Left cardiac atrium (tissue), 4 donors: Measurements from ENCODE around the gene RAD51B. TPM values are rescaled to one million over a fixed set of nuclear protein-coding genes. Genes with fewer than 3 reads are reported as not detected.
A peak's percentile ranks its signal among the peaks of the same experiment; 100 is the strongest.

Source experiments
- ATAC-seq, 2 donors: fragments of 200-7000 bp; cut with Tn5 transposase; one replicate each; pipeline ENCODE4 v1.9.1; 2020; ENCODE audit warnings: mild to moderate bottlenecking in 2 of 2, moderate library complexity in 2 of 2
- DNase-seq: peaks from one replicate; pipeline ENCODE4 v3.0.0-alpha.2; 2020
- intact Hi-C, 2 donors: fragments of 100-400 bp; cut with DNase I; formaldehyde crosslinking; loops; one replicate each; pipeline versions ENCODE4 v1.14.1 to v1.15.1; 2022 to 2023
- total RNA-seq, 2 donors: library from RNA; stranded (reverse); fragmentation: NEBNext Ultra II Directional; extraction: Animal tissue kit (Norgen Biotek cat#: 25700); gene quantifications; one replicate each; pipeline ENCODE4 v1.2.1, GENCODE V29; 2021
- donor health status: DM: no; HTN: yes; CAD: no.
- donor health status: DM: no; HTN: yes; CAD: no; lungs with severe emphysema.
- donor health status: DM: yes; HTN: yes; CAD: no.
- donor health status: Dilated cardiomyopathy.

Gene RAD51B
- total RNA-seq, 2 donors from 2014 or later: 4.4 to 6.6 TPM

- DNase-seq: no peak
- no peak for ATAC-seq
- intact Hi-C loops: no loop called here
These were observed 325.5 kb downstream of the RAD51B start for GRCh38 chr14:68145036-68145435.

- intact Hi-C loops: no loop called here
- DNase-seq (no peak), ATAC-seq (no peak)
These were observed 326.0 kb downstream of the RAD51B start for GRCh38 chr14:68145539-68145938.

- peak in 1 of 2 donors; percentile 8 for ATAC-seq
- DNase-seq: no peak
- intact Hi-C loops: no loop called here
These were observed 327.2 kb downstream of the RAD51B start for GRCh38 chr14:68146818-68147217.

GRCh38 chr14:68147303-68147702 is 327.7 kb downstream of the RAD51B start:
- ATAC-seq (no peak), DNase-seq (no peak)
- intact Hi-C loops: no loop called here

- DNase-seq: no peak
- intact Hi-C loops: no loop called here
- ATAC-seq: no peak
These were observed 328.7 kb downstream of the RAD51B start for GRCh38 chr14:68148276-68148675.

GRCh38 chr14:68148763-68149162 is 329.2 kb downstream of the RAD51B start:
- ATAC-seq (no peak), DNase-seq (no peak)
- intact Hi-C loops: no loop called here

- no peak for ATAC-seq
- intact Hi-C loops: no loop called here
- no peak for DNase-seq
These were observed 333.7 kb downstream of the RAD51B start for GRCh38 chr14:68153275-68153674.

GRCh38 chr14:68154275-68154674 is 334.7 kb downstream of the RAD51B start:
- no peak for ATAC-seq
- DNase-seq: no peak
- intact Hi-C loops: no loop called here

GRCh38 chr14:68157971-68158371 is 338.4 kb downstream of the RAD51B start:
- no peak for ATAC-seq
- intact Hi-C loops: no loop called here

GRCh38 chr14:68158640-68159039 is 339.1 kb downstream of the RAD51B start:
- ATAC-seq (no peak), DNase-seq (no peak)
- intact Hi-C loops: no loop called here

More at GRCh38 chr14:68157971-68158371, 338.4 kb downstream of the RAD51B start:
- DNase-seq: no peak

GRCh38 chr14:68159701-68160633 is 340.4 kb downstream of the RAD51B start:
- DNase-seq (no peak), ATAC-seq (no peak)
- intact Hi-C loops: no loop called here

GRCh38 chr14:68160779-68161546 is 341.4 kb downstream of the RAD51B start:
- no peak for ATAC-seq
- DNase-seq: no peak
- intact Hi-C loops: no loop called here

GRCh38 chr14:68162887-68163286 is 343.3 kb downstream of the RAD51B start:
- intact Hi-C loops: no loop called here
- ATAC-seq (no peak), DNase-seq (no peak)

GRCh38 chr14:68164711-68165113 is 345.1 kb downstream of the RAD51B start:
- intact Hi-C loops: no loop called here
- ATAC-seq (no peak), DNase-seq (no peak)

GRCh38 chr14:68165274-68165843 is 345.8 kb downstream of the RAD51B start:
- no peak for ATAC-seq
- no peak for DNase-seq
- intact Hi-C loops: no loop called here

GRCh38 chr14:68166731-68167382 is 347.3 kb downstream of the RAD51B start:
- DNase-seq (no peak), ATAC-seq (no peak)
- intact Hi-C loops: no loop called here

GRCh38 chr14:68167383-68168087 is 348.0 kb downstream of the RAD51B start:
- intact Hi-C loops: no loop called here
- ATAC-seq: no peak
- no peak for DNase-seq

GRCh38 chr14:68168460-68169109 is 349.0 kb downstream of the RAD51B start:
- intact Hi-C loops: no loop called here
- DNase-seq (no peak), ATAC-seq (no peak)
